ENCODE results near the gene ITFG2.

DNA sequence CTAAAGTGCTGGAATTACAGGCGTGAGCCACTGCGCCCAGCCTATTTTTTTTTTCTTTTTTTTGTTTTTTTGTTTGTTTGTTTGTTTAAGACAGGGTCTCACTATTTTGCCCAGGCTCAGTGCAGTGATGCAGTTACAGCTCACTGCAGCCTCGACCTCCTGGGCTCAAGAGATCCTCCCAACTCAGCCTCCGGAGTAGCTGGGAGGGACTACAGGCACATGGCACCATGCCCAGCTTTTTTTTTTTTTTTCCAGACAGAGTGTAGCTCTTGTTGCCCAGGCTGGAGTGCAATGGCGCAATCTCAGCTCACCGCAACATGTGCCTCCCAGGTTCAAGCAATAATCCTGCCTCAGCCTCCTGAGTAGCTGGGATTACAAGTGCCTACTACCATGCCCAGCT lies 5.8 kb upstream of the ITFG2 start:
- TF ChIP-seq CTCF (conservative IDR thresholded peaks at IDR 0.05) = no peak
- no peak for TF ChIP-seq EZH2 (IDR thresholded peaks at IDR 0.05; ENCODE audit: low read depth)
